K562 (cell line): ENCODE results near the gene MTMR3. TPM values are rescaled to one million over a fixed set of nuclear protein-coding genes. Genes with fewer than 3 reads are reported as not detected.

Experiments
- ATAC-seq: fragments of 200-7000 bp; cut with Tn5 transposase; 3 replicates; pipeline ENCODE4 v1.9.1; 2020; ENCODE audit warnings: moderate library complexity
- BruUV-seq: library from RNA; stranded (reverse); fragments of 400-500 nt; replicated peaks from 2 replicates; lab custom pipeline; 2021; lab: Mats Ljungman, UMichigan
- CTCF ChIA-PET: fragments of 300-600 bp; formaldehyde crosslinking; extraction: SDS; loops from one replicate; lab custom pipeline; 2021; ENCODE audit warnings: low intra/inter-chr PET ratio; lab: Yijun Ruan, JAX
- POLR2A ChIA-PET: fragments of 300-600, 350-650 bp; sonication (Branson Sonifier 250); formaldehyde crosslinking; extraction: SDS; loops from one replicate; lab custom pipeline; 2021; ENCODE audit warnings: antibody characterized with exemption, inconsistent platforms; lab: Yijun Ruan, JAX
- DNase-seq, 4 experiments: peaks; one replicate each; pipeline versions ENCODE4 v3.0.0 to v3.0.0-alpha.2; 2011 to 2018; ENCODE audit warnings: low spot score in 3 of 4, mixed read lengths in 3 of 4; ENCODE audit errors: extremely low read depth in 1 of 4
- FAIRE-seq: peaks from 2 replicates; lab custom pipeline; 2011; peaks lifted over from hg19 to GRCh38; lab: Jason Lieb, UNC
- H2AFZ ChIP-seq: 2 replicates; pipeline ENCODE4 v1.6.0; 2011; ENCODE audit warnings: low read depth, low read length, control low read depth, inconsistent platforms
- H3K27ac ChIP-seq: fragments of 200-600 bp; 3 replicates; pipeline ENCODE4 v1.8.0; 2011; ENCODE audit warnings: low read depth, mild to moderate bottlenecking, control low read depth, inconsistent platforms, low read length, moderate library complexity, mixed read lengths; ENCODE audit errors: extremely low read depth
- H3K27me3 ChIP-seq, 2 experiments: fragments of 300-600 bp in 1 of 2; 2 replicates in 1 of 2; 3 replicates in 1 of 2; pipeline versions ENCODE4 v1.6.0 to v1.8.0; 2011; ENCODE audit warnings: inconsistent platforms in 2 of 2, low read length in 2 of 2, mild to moderate bottlenecking in 1 of 2, mixed read lengths in 1 of 2, moderate library complexity in 1 of 2; ENCODE audit not compliant: control insufficient read depth in 2 of 2, insufficient read depth in 2 of 2
- H3K36me3 ChIP-seq: fragments of 300-600 bp; 3 replicates; pipeline ENCODE4 v1.8.0; 2011; ENCODE audit warnings: mild to moderate bottlenecking, low read length, inconsistent platforms; ENCODE audit not compliant: control insufficient read depth, insufficient read depth
- H3K4me1 ChIP-seq, 2 experiments: fragments of 200-600 bp in 1 of 2; replicated peaks in 1 of 2; 2 replicates in 1 of 2; 3 replicates in 1 of 2; pipeline versions ENCODE4 v1.5.1 to v1.8.0; 2011; ENCODE audit warnings: inconsistent platforms in 2 of 2, low read length in 2 of 2, mild to moderate bottlenecking in 1 of 2, mixed read lengths in 1 of 2, moderate library complexity in 1 of 2; ENCODE audit not compliant: control insufficient read depth in 2 of 2, insufficient read depth in 2 of 2
- H3K4me2 ChIP-seq: 2 replicates; pipeline ENCODE4 v1.6.1; 2011; ENCODE audit warnings: low read length, control low read depth, inconsistent platforms, mixed read lengths; ENCODE audit not compliant: insufficient read depth
- H3K4me3 ChIP-seq: fragments of 200-600 bp; sonication (generic), shearing (Covaris generic); 2 replicates; pipeline ENCODE4 v1.5.1; 2016; ENCODE audit warnings: control low read depth, inconsistent platforms
- H3K79me2 ChIP-seq: fragments of 200-600 bp; 3 replicates; pipeline ENCODE4 v1.8.0; 2011; ENCODE audit warnings: low read length, inconsistent platforms; ENCODE audit not compliant: control insufficient read depth, insufficient read depth
- H3K9ac ChIP-seq, 2 experiments: 2 replicates each; pipeline versions ENCODE4 v1.6.0 to v1.6.1; 2011; ENCODE audit warnings: low read depth in 2 of 2, low read length in 2 of 2, control low read depth in 1 of 2, inconsistent platforms in 1 of 2, mild to moderate bottlenecking in 1 of 2, mixed read lengths in 1 of 2; ENCODE audit not compliant: insufficient read depth in 1 of 2
- H3K9me1 ChIP-seq: one replicate; pipeline ENCODE4 v1.6.0; 2011; ENCODE audit warnings: inconsistent platforms, mild to moderate bottlenecking, low read length, moderate library complexity; ENCODE audit not compliant: control insufficient read depth, insufficient read depth
- H3K9me3 ChIP-seq: replicated peaks from 2 replicates; pipeline ENCODE4 v1.5.1; 2011; ENCODE audit warnings: low read depth, low read length, inconsistent platforms; ENCODE audit not compliant: control insufficient read depth, insufficient read depth
- H4K20me1 ChIP-seq: replicated peaks from 2 replicates; pipeline ENCODE4 v1.6.1; 2011; ENCODE audit warnings: low read length, inconsistent platforms, mixed read lengths; ENCODE audit not compliant: control insufficient read depth, insufficient read depth
- CAMTA2 ChIP-seq: fragments of 250-450 bp; sonication (Bioruptor Pico); conservative IDR thresholded peaks from 2 replicates; pipeline ENCODE4 v1.5.1; 2022
- CBFA2T2 ChIP-seq: fragments of 450-650 bp; conservative IDR thresholded peaks from 2 replicates; pipeline ENCODE4 v1.6.1; 2017; ENCODE audit warnings: mild to moderate bottlenecking
- CBFA2T3 ChIP-seq: fragments of 450-650 bp; IDR thresholded peaks from 2 replicates; pipeline ENCODE4 v1.6.1; 2017
- CHD4 ChIP-seq: fragments of 200-600 bp; sonication (generic); IDR thresholded peaks from 3 replicates; pipeline ENCODE4 v1.6.1; 2012; ENCODE audit warnings: low read depth, mild to moderate bottlenecking, mixed read lengths, low read length, inconsistent platforms; ENCODE audit not compliant: insufficient read depth, insufficient replicate concordance, poor library complexity, severe bottlenecking
- CREB1 ChIP-seq, 2 experiments: sonication (generic) in 1 of 2; formaldehyde crosslinking in 1 of 2; IDR thresholded peaks; 2 replicates each; pipeline versions ENCODE4 v1.6.1 to v1.8.0; 2012 to 2022; ENCODE audit warnings: inconsistent platforms in 1 of 2, mild to moderate bottlenecking in 1 of 2, missing genetic modification reagents in 1 of 2, moderate library complexity in 1 of 2
- FOXJ2 ChIP-seq: fragments of 200-800 bp; sonication (Bioruptor generic); IDR thresholded peaks from 2 replicates; pipeline ENCODE4 v1.6.1; 2016; ENCODE audit warnings: missing genetic modification characterization, missing compliant biosample characterization
- FOXJ3 ChIP-seq: sonication (generic); formaldehyde crosslinking; IDR thresholded peaks from 2 replicates; pipeline ENCODE4 v1.4.0; 2020; ENCODE audit warnings: mild to moderate bottlenecking, missing genetic modification reagents
- FOXK1 ChIP-seq: sonication (generic); formaldehyde crosslinking; IDR thresholded peaks from 2 replicates; pipeline ENCODE4 v1.8.0; 2022; ENCODE audit warnings: missing genetic modification reagents, mild to moderate bottlenecking, borderline replicate concordance
- MCM7 ChIP-seq, 2 experiments: fragments of 450-650 bp; IDR thresholded peaks; 2 replicates each; pipeline ENCODE4 v1.6.1; 2016 to 2018
- PURB ChIP-seq: sonication (generic); formaldehyde crosslinking; IDR thresholded peaks from 2 replicates; pipeline ENCODE4 v1.9.0; 2021; ENCODE audit warnings: low read depth, mild to moderate bottlenecking, missing genetic modification reagents
- TOE1 ChIP-seq, 2 experiments: fragments of 450-650 bp in 1 of 2; sonication (generic) in 1 of 2; formaldehyde crosslinking in 1 of 2; IDR thresholded peaks; 2 replicates each; pipeline versions ENCODE4 v1.7.1 to v1.8.0; 2016 to 2022; ENCODE audit warnings: borderline replicate concordance in 2 of 2, mild to moderate bottlenecking in 2 of 2, antibody characterized with exemption in 1 of 2, inconsistent platforms in 1 of 2, low read depth in 1 of 2, missing genetic modification reagents in 1 of 2, moderate library complexity in 1 of 2
- ZNF699 ChIP-seq: fragments of 250-450 bp; sonication (Bioruptor Pico); IDR thresholded peaks from 2 replicates; pipeline ENCODE4 v1.8.0; 2021; ENCODE audit warnings: mild to moderate bottlenecking, moderate library complexity; ENCODE audit not compliant: insufficient replicate concordance
- WGBS: fragments of 100-300 bp; shearing (Covaris generic); methylation state at CpG from one replicate; pipeline ENCODE4 v1.1.6; 2016; ENCODE audit warnings: low coverage, mixed read lengths; ENCODE audit not compliant: insufficient coverage; ENCODE audit errors: missing lambda C conversion rate; 5-methylcytosine and 5-hydroxymethylcytosine counted together
- in situ Hi-C: fragments of 300-500 bp; cut with MboI; formaldehyde crosslinking; loops from 4 replicates; pipeline ENCODE4 v1.15.0; 2018; ENCODE audit warnings: inconsistent platforms, mixed read lengths
- intact Hi-C: fragments of 100-400 bp; cut with micrococcal nuclease; formaldehyde crosslinking; loops from 2 replicates; pipeline ENCODE4 v1.14.2; 2022
- polyA plus RNA-seq, 8 experiments: library from polyadenylated mRNA; depleted of rRNA in 4 of 8; stranded (reverse) in 5 of 8; unstranded in 3 of 8; fragments of >200 nt; fragmentation: Nextera tagmentation in 2 of 8; fragmentation: Illumina TruSeq in 1 of 8; extraction: Ambion mirVana in 2 of 8; extraction: Trizol in 1 of 8; gene quantifications; 2 replicates each; pipeline versions ENCODE4 v1.2.1 to v1.2.3, GENCODE V29; 2011 to 2014; ENCODE audit warnings: inconsistent platforms in 1 of 8, missing spikeins in 1 of 8
- total RNA-seq, 7 experiments: library from RNA; depleted of rRNA in 6 of 7; stranded (reverse); fragments of >200 nt in 6 of 7; fragmentation: Illumina TruSeq in 2 of 7; extraction: Trizol in 2 of 7; gene quantifications; 2 replicates each; pipeline versions ENCODE4 v1.2.1 to v1.2.3, GENCODE V29; 2011 to 2021; ENCODE audit warnings: low replicate concordance in 1 of 7
- TF ChIP-seq, protein P1 (sequence below): sonication (generic); formaldehyde crosslinking; IDR thresholded peaks from 2 replicates; pipeline ENCODE4 v1.8.0; 2022; ENCODE audit warnings: mild to moderate bottlenecking, missing genetic modification reagents, borderline replicate concordance
- TF ChIP-seq, protein P2 (sequence below): fragments of 150-350 bp; conservative IDR thresholded peaks from 2 replicates; pipeline ENCODE4 v1.6.1; 2014; ENCODE audit warnings: low read length
- TF ChIP-seq, protein P3 (sequence below): fragments of 250-450 bp; sonication (Bioruptor Pico); IDR thresholded peaks from 2 replicates; pipeline ENCODE4 v1.9.0; 2021; ENCODE audit warnings: mild to moderate bottlenecking, inconsistent platforms

MTMR3 gene
- total and polyA plus RNA-seq, 9 of the 15 experiments (the other 6 are each of a cell fraction or from before 2014, with no cell fraction given) = 1.6 to 13.7 (median 7.9) TPM

DNA sequence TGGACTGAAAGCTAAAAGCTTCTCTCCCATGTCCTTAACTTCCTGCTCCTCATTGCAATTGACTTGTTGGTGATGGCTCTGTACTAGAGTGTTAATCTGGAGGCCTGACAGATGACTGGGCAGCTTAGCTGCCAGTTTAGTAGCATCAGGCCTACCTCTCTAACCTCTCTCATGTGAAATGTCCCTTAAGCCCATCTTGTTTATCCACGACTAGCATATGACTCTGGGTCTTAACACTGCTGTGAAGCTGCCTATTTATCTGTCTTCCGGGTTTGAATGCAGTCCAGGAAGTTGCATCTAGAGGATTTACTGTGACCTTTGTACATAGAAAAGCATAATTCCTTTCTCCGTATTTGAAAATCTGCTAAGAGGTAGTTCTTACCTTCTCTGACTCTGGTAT, 112.0 kb downstream of the MTMR3 start:
- DNase-seq = peak in 2 of 4 experiments; percentile 17 to 36
- Histone ChIP-seq H3K9ac (no peak overlapping the region; a peak in 1 of 4 replicates), H3K79me2 (no peaks in the 10 kb centered on the region), H3K36me3 (peaks cover 23% of the 10 kb centered on the region; the same call in 2 of the 3 replicates), H3K4me1 (peaks cover 0 to 19% of the 10 kb centered on the region in 2 experiments; a peak in 3 of 5 replicates), H3K4me2 (peak overlapping the region; percentile 10; the same call in 1 of the 2 replicates), H2AFZ (peak overlapping the region; percentile 39; the same call in 1 of the 2 replicates), H4K20me1 (no peaks in the 10 kb centered on the region), H3K9me3 (no peaks in the 10 kb centered on the region), H3K4me3 (no peak overlapping the region), H3K27ac (peak overlapping the region; percentile 60; the same call in 2 of the 3 replicates), H3K27me3 (no peaks in the 10 kb centered on the region), H3K9me1 (no peaks in the 10 kb centered on the region)
- ATAC-seq = peak; percentile 79
- CTCF ChIA-PET = no interaction called here
- WGBS = 15% methylated on average over 3 of the region's 3 CpGs
- BruUV-seq = no TSS peak
- intact Hi-C loops (no loop called here), in situ Hi-C loops (no loop called here)
- POLR2A ChIA-PET = interaction anchor here (0.6 to 1.2 kb wide), 3 partner anchors 9 to 684 kb away, joined by 3 read pairs; no protein-coding TSS in a partner anchor
- FAIRE-seq = no peak
- TF ChIP-seq, protein P1, sequence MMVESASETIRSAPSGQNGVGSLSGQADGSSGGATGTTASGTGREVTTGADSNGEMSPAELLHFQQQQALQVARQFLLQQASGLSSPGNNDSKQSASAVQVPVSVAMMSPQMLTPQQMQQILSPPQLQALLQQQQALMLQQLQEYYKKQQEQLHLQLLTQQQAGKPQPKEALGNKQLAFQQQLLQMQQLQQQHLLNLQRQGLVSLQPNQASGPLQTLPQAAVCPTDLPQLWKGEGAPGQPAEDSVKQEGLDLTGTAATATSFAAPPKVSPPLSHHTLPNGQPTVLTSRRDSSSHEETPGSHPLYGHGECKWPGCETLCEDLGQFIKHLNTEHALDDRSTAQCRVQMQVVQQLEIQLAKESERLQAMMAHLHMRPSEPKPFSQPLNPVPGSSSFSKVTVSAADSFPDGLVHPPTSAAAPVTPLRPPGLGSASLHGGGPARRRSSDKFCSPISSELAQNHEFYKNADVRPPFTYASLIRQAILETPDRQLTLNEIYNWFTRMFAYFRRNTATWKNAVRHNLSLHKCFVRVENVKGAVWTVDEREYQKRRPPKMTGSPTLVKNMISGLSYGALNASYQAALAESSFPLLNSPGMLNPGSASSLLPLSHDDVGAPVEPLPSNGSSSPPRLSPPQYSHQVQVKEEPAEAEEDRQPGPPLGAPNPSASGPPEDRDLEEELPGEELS (CRISPR knock-in tag) = no peak
- no peak for TF ChIP-seq CHD4
- no peak for TF ChIP-seq FOXK1 (CRISPR knock-in tag)
- TF ChIP-seq CBFA2T2 = no peak
- TF ChIP-seq CREB1 (IDR thresholded peaks at IDR 0.05) = no peak
- no peak for TF ChIP-seq CREB1 (CRISPR knock-in tag; IDR thresholded peaks at IDR 0.05)
- TF ChIP-seq PURB (CRISPR knock-in tag) = no peak
- no peak for TF ChIP-seq FOXJ2 (tag)
- no peak for TF ChIP-seq FOXJ3 (CRISPR knock-in tag)
- TF ChIP-seq ZNF699 (CRISPR knock-in tag) = no peak
- TF ChIP-seq, protein P2, sequence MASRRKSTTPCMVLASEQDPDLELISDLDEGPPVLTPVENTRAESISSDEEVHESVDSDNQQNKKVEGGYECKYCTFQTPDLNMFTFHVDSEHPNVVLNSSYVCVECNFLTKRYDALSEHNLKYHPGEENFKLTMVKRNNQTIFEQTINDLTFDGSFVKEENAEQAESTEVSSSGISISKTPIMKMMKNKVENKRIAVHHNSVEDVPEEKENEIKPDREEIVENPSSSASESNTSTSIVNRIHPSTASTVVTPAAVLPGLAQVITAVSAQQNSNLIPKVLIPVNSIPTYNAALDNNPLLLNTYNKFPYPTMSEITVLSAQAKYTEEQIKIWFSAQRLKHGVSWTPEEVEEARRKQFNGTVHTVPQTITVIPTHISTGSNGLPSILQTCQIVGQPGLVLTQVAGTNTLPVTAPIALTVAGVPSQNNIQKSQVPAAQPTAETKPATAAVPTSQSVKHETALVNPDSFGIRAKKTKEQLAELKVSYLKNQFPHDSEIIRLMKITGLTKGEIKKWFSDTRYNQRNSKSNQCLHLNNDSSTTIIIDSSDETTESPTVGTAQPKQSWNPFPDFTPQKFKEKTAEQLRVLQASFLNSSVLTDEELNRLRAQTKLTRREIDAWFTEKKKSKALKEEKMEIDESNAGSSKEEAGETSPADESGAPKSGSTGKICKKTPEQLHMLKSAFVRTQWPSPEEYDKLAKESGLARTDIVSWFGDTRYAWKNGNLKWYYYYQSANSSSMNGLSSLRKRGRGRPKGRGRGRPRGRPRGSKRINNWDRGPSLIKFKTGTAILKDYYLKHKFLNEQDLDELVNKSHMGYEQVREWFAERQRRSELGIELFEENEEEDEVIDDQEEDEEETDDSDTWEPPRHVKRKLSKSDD = no peak
- TF ChIP-seq CAMTA2 (CRISPR knock-in tag) = no peak
- TF ChIP-seq MCM7 (IDR thresholded peaks at IDR 0.05) = no peak
- TF ChIP-seq, protein P3, sequence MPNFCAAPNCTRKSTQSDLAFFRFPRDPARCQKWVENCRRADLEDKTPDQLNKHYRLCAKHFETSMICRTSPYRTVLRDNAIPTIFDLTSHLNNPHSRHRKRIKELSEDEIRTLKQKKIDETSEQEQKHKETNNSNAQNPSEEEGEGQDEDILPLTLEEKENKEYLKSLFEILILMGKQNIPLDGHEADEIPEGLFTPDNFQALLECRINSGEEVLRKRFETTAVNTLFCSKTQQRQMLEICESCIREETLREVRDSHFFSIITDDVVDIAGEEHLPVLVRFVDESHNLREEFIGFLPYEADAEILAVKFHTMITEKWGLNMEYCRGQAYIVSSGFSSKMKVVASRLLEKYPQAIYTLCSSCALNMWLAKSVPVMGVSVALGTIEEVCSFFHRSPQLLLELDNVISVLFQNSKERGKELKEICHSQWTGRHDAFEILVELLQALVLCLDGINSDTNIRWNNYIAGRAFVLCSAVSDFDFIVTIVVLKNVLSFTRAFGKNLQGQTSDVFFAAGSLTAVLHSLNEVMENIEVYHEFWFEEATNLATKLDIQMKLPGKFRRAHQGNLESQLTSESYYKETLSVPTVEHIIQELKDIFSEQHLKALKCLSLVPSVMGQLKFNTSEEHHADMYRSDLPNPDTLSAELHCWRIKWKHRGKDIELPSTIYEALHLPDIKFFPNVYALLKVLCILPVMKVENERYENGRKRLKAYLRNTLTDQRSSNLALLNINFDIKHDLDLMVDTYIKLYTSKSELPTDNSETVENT (CRISPR knock-in tag) = no peak
- peak; percentile 28; the same call in 1 of the 2 replicates for TF ChIP-seq CBFA2T3
- no peak for TF ChIP-seq TOE1 (IDR thresholded peaks at IDR 0.05; ENCODE audit: borderline replicate concordance)
- TF ChIP-seq TOE1 (CRISPR knock-in tag; IDR thresholded peaks at IDR 0.05; ENCODE audit: borderline replicate concordance, low read depth) = no peak
